ENCODE results near the gene TLK1. TPM values are rescaled to one million over a fixed set of nuclear protein-coding genes. Genes with fewer than 3 reads are reported as not detected.

TLK1 gene
- total RNA-seq, 2 experiments from 2014 or later, result 29.7 to 150 TPM

DNA sequence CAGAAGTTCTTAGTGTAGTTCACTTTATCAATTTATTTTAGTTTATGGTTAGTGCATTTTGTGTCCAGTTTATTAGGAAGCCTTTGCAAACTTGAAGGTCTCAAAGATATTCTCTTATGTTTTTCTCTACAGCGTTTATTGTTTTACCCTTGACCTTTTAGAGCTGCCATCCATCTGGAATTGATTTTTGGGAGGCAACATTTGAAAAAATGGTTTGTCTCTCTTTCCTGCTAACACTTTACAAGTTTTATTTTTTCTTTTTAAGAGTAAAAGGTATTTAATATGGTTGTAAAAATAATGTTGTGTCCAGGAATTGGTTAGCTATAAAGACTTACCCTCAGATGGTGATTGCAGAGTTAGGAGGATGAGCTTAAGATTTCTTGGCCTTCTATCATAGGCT lies 217.7 kb downstream of the TLK1 start:
- H3K9me3 ChIP-seq (ENCODE audit: low read length), result 0 out of 2 replicates have a peak, but pooled peaks cover 5% of the 10 kb centered on the region
- peaks cover 31% of the 10 kb centered on the region for H4K20me1 ChIP-seq (ENCODE audit: insufficient read depth, low read length)
- H2AFZ ChIP-seq (ENCODE audit: low read length), result no peak overlapping the region
- peaks cover 9% of the 10 kb centered on the region for H3K4me1 ChIP-seq (ENCODE audit: insufficient read depth, low read length, poor library complexity, severe bottlenecking)
- no peak for DNase-seq (ENCODE audit: low spot score)
- intact Hi-C loops (cut with micrococcal nuclease; ENCODE audit: unreplicated experiment), result no loop called here
- H3K4me3 ChIP-seq (ENCODE audit: low read depth, low read length, poor library complexity, severe bottlenecking), result no peak overlapping the region
- H3K27ac ChIP-seq (ENCODE audit: low read depth, low read length, poor library complexity, severe bottlenecking), result no peak overlapping the region
- no TSS peak for BruUV-seq (replicated peaks)
- no peak for TF ChIP-seq EZH2phosphoT487 (IDR thresholded peaks at IDR 0.05; ENCODE audit: borderline replicate concordance, low read depth, low read length)
- no peak for TF ChIP-seq CTCF (conservative IDR thresholded peaks at IDR 0.05; ENCODE audit: low read length)
- CTCF ChIA-PET (ENCODE audit: unreplicated experiment), result no interaction called here
- POLR2A ChIA-PET, result interaction anchor here (0.8 kb wide), 1 partner anchor 11 kb away, joined by 3 read pairs; no protein-coding TSS in a partner anchor
- H3K9me2 ChIP-seq (ENCODE audit: insufficient read depth, low read length), result no peaks in the 10 kb centered on the region
- H3K4me2 ChIP-seq (ENCODE audit: low read length), result no peak overlapping the region
- H3K79me2 ChIP-seq (ENCODE audit: insufficient read depth, low read depth, low read length), result peaks cover 100% of the 10 kb centered on the region
- H3K36me3 ChIP-seq (ENCODE audit: insufficient read depth, low read length), result peaks cover 60% of the 10 kb centered on the region

- BruUV-seq (replicated peaks), result no TSS peak
- POLR2A ChIA-PET, result no interaction called here
- Histone ChIP-seq H3K4me3 (ENCODE audit: low read depth, low read length, poor library complexity, severe bottlenecking) (no peak overlapping the region), H3K4me2 (ENCODE audit: low read length) (no peak overlapping the region), H3K4me1 (ENCODE audit: insufficient read depth, low read length, poor library complexity, severe bottlenecking) (peaks cover 9% of the 10 kb centered on the region), H3K36me3 (ENCODE audit: insufficient read depth, low read length) (peaks cover 64% of the 10 kb centered on the region), H3K27ac (ENCODE audit: low read depth, low read length, poor library complexity, severe bottlenecking) (no peak overlapping the region), H3K9me3 (ENCODE audit: low read length) (0 out of 2 replicates have a peak, but pooled peaks cover 5% of the 10 kb centered on the region), H2AFZ (ENCODE audit: low read length) (no peak overlapping the region), H3K79me2 (ENCODE audit: insufficient read depth, low read depth, low read length) (peaks cover 100% of the 10 kb centered on the region), H4K20me1 (ENCODE audit: insufficient read depth, low read length) (peaks cover 34% of the 10 kb centered on the region), H3K9me2 (ENCODE audit: insufficient read depth, low read length) (no peaks in the 10 kb centered on the region)
- CTCF ChIA-PET (ENCODE audit: unreplicated experiment), result no interaction called here
- TF ChIP-seq CTCF (conservative IDR thresholded peaks at IDR 0.05; ENCODE audit: low read length) (no peak), EZH2phosphoT487 (IDR thresholded peaks at IDR 0.05; ENCODE audit: borderline replicate concordance, low read depth, low read length) (no peak)
- DNase-seq (ENCODE audit: low spot score), result no peak
- intact Hi-C loops (cut with micrococcal nuclease; ENCODE audit: unreplicated experiment), result no loop called here
These were observed 218.1 kb downstream of the TLK1 start for GRCh38 chr2:170942615-170943014.

Other genes with a start within 250 kb of the TLK1 start
- gene GORASP2, start 231.6 kb downstream of the TLK1 start, total RNA-seq (2014; rRNA removed; shearing (Covaris generic)), result 30.7 and 44.2 TPM in 2 replicates
- gene GORASP2, start 231.6 kb downstream of the TLK1 start, total RNA-seq (2022), result 84.8 and 94.3 TPM in 2 replicates